H1 (cell line): ENCODE results near the gene DPM2. TPM values are rescaled to one million over a fixed set of nuclear protein-coding genes. Genes with fewer than 3 reads are reported as not detected.

ENCODE experiments used
- CTCF ChIA-PET: fragments of 300-600 bp; sonication (Branson Sonifier 250); formaldehyde crosslinking; loops from one replicate; lab custom pipeline; 2021; ENCODE audit not compliant: partially characterized antibody; lab: Charles Lee
- POLR2A ChIA-PET: fragments of 300-600 bp; sonication (Branson Sonifier 250); formaldehyde crosslinking; loops from one replicate; lab custom pipeline; 2021; ENCODE audit warnings: inconsistent platforms; ENCODE audit not compliant: partially characterized antibody; lab: Charles Lee
- DNase-seq, 2 experiments: peaks; one replicate each; pipeline versions ENCODE4 v3.0.0 to v3.0.0-alpha.2; 2010 to 2022; ENCODE audit warnings: low spot score in 2 of 2, low read depth in 1 of 2, mixed read lengths in 1 of 2
- FAIRE-seq: peaks from 2 replicates; lab custom pipeline; 2011; peaks lifted over from hg19 to GRCh38; lab: Jason Lieb, UNC
- H2AFZ ChIP-seq: 2 replicates; pipeline ENCODE4 v1.8.1; 2012; ENCODE audit warnings: low read length, inconsistent platforms
- H2AK5ac ChIP-seq: 2 replicates; pipeline ENCODE4 v1.6.1; 2013; ENCODE audit warnings: low read depth, low read length
- H2BK120ac ChIP-seq: replicated peaks from 2 replicates; pipeline ENCODE3; 2013; ENCODE audit warnings: low read depth, low read length, inconsistent platforms
- H2BK12ac ChIP-seq: 2 replicates; pipeline ENCODE4 v1.6.1; 2013; ENCODE audit warnings: low read depth, low read length
- H2BK15ac ChIP-seq: 2 replicates; pipeline ENCODE4 v1.6.1; 2013; ENCODE audit warnings: low read length
- H2BK20ac ChIP-seq: 2 replicates; pipeline ENCODE4 v1.6.1; 2013; ENCODE audit warnings: low read length
- H2BK5ac ChIP-seq: 2 replicates; pipeline ENCODE4 v1.6.1; 2013; ENCODE audit warnings: low read depth, low read length
- H3K14ac ChIP-seq: 2 replicates; pipeline ENCODE4 v1.6.1; 2013; ENCODE audit warnings: inconsistent platforms; ENCODE audit not compliant: insufficient read length
- H3K18ac ChIP-seq: 2 replicates; pipeline ENCODE4 v1.6.1; 2013; ENCODE audit warnings: low read length; ENCODE audit errors: extremely low read depth
- H3K23ac ChIP-seq: 2 replicates; pipeline ENCODE4 v1.6.1; 2013; ENCODE audit warnings: inconsistent platforms; ENCODE audit not compliant: insufficient read length
- H3K23me2 ChIP-seq: 2 replicates; pipeline ENCODE4 v1.6.1; 2013; ENCODE audit warnings: low read depth, low read length
- H3K27ac ChIP-seq: 2 replicates; pipeline ENCODE4 v1.6.1; 2011; ENCODE audit warnings: low read depth, low read length, inconsistent platforms
- H3K27me3 ChIP-seq, 4 experiments: replicated peaks in 1 of 4; 1 replicate in 1 of 4; 2 replicates in 3 of 4; pipeline versions ENCODE4 v1.6.1 to v1.8.1; 2011 to 2013; ENCODE audit warnings: low read length in 3 of 4, mild to moderate bottlenecking in 3 of 4, inconsistent platforms in 2 of 4, mixed read lengths in 2 of 4, moderate library complexity in 1 of 4; ENCODE audit not compliant: control insufficient read depth in 3 of 4, insufficient read depth in 3 of 4; ENCODE audit errors: extremely low read depth in 1 of 4
- H3K36me3 ChIP-seq, 4 experiments: 2 replicates each; pipeline versions ENCODE4 v1.6.1 to v1.8.1; 2011 to 2013; ENCODE audit warnings: mild to moderate bottlenecking in 4 of 4, low read length in 3 of 4, moderate library complexity in 2 of 4, control low read depth in 1 of 4, inconsistent platforms in 1 of 4; ENCODE audit not compliant: insufficient read depth in 4 of 4, control insufficient read depth in 2 of 4
- H3K4ac ChIP-seq: replicated peaks from 2 replicates; pipeline ENCODE3; 2013; ENCODE audit warnings: low read length, low read depth, mixed read lengths, inconsistent platforms; ENCODE audit not compliant: insufficient read length
- H3K4me1 ChIP-seq, 4 experiments: replicated peaks in 1 of 4; 1 replicate in 1 of 4; 2 replicates in 3 of 4; pipeline versions ENCODE4 v1.6.1 to v1.8.1; 2011 to 2013; ENCODE audit warnings: low read length in 3 of 4, inconsistent platforms in 2 of 4, mixed read lengths in 1 of 4; ENCODE audit not compliant: insufficient read depth in 4 of 4, control insufficient read depth in 3 of 4
- H3K4me2 ChIP-seq, 2 experiments: 2 replicates each; pipeline versions ENCODE4 v1.6.1 to v1.8.1; 2011 to 2013; ENCODE audit warnings: low read depth in 2 of 2, low read length in 2 of 2, control low read depth in 1 of 2, inconsistent platforms in 1 of 2, mild to moderate bottlenecking in 1 of 2; ENCODE audit not compliant: insufficient read depth in 1 of 2
- H3K4me3 ChIP-seq, 4 experiments: fragments of 200-600, 300-600 bp in 1 of 4; sonication (generic), shearing (Covaris generic), sonication (Bioruptor Twin) in 1 of 4; 2 replicates each; pipeline versions ENCODE4 v1.5.1 to v1.8.1; 2011 to 2016; ENCODE audit warnings: low read length in 4 of 4, low read depth in 3 of 4, control low read depth in 2 of 4, inconsistent platforms in 2 of 4, mild to moderate bottlenecking in 2 of 4, mixed read lengths in 1 of 4, moderate library complexity in 1 of 4; ENCODE audit not compliant: insufficient read depth in 2 of 4; ENCODE audit errors: extremely low read depth in 1 of 4
- H3K56ac ChIP-seq: replicated peaks from 2 replicates; pipeline ENCODE3; 2013; ENCODE audit warnings: low read depth, mild to moderate bottlenecking, mixed read lengths, low read length, inconsistent platforms; ENCODE audit not compliant: insufficient read length
- H3K79me1 ChIP-seq: 2 replicates; pipeline ENCODE4 v1.6.1; 2013; ENCODE audit warnings: low read depth, low read length, control low read depth
- H3K79me2 ChIP-seq, 2 experiments: 2 replicates each; pipeline versions ENCODE4 v1.6.1 to v1.8.1; 2012 to 2013; ENCODE audit warnings: low read length in 2 of 2, mild to moderate bottlenecking in 2 of 2, inconsistent platforms in 1 of 2; ENCODE audit not compliant: insufficient read depth in 2 of 2, control insufficient read depth in 1 of 2
- H3K9ac ChIP-seq, 4 experiments: replicated peaks in 1 of 4; 1 replicate in 1 of 4; 2 replicates in 3 of 4; pipeline versions ENCODE4 v1.6.1 to v1.8.1; 2011 to 2013; ENCODE audit warnings: low read depth in 3 of 4, low read length in 3 of 4, control low read depth in 2 of 4, mild to moderate bottlenecking in 2 of 4, moderate library complexity in 2 of 4, inconsistent platforms in 1 of 4; ENCODE audit errors: extremely low read depth in 1 of 4
- H3K9me3 ChIP-seq, 2 experiments: 2 replicates each; pipeline versions ENCODE4 v1.6.1 to v1.8.1; 2012 to 2013; ENCODE audit warnings: mild to moderate bottlenecking in 2 of 2, moderate library complexity in 2 of 2, control low read depth in 1 of 2, inconsistent platforms in 1 of 2, low read depth in 1 of 2, low read length in 1 of 2, mixed read lengths in 1 of 2; ENCODE audit not compliant: insufficient read depth in 2 of 2
- H4K20me1 ChIP-seq, 2 experiments: replicated peaks in 1 of 2; 2 replicates each; pipeline versions ENCODE3 to v1.8.1; 2011 to 2013; ENCODE audit warnings: inconsistent platforms in 2 of 2, low read length in 2 of 2, mild to moderate bottlenecking in 1 of 2; ENCODE audit not compliant: insufficient read depth in 2 of 2, control insufficient read depth in 1 of 2
- H4K5ac ChIP-seq: 2 replicates; pipeline ENCODE4 v1.6.1; 2013; ENCODE audit warnings: low read length, low read depth, mixed read lengths, inconsistent platforms; ENCODE audit not compliant: insufficient read length
- H4K8ac ChIP-seq: 2 replicates; pipeline ENCODE4 v1.8.0; 2013; ENCODE audit warnings: mild to moderate bottlenecking, moderate library complexity, low read length, inconsistent platforms; ENCODE audit not compliant: insufficient read depth; ENCODE audit errors: extremely low read depth
- H4K91ac ChIP-seq: replicated peaks from 2 replicates; pipeline ENCODE3; 2013; ENCODE audit warnings: low read length, mixed read lengths, inconsistent platforms; ENCODE audit not compliant: insufficient read length
- BACH1 ChIP-seq: IDR thresholded peaks from 2 replicates; pipeline ENCODE4 v1.6.1; 2012; ENCODE audit warnings: low read length, improper control_type of control experiment
- BCL11A ChIP-seq, 2 experiments: IDR thresholded peaks; one replicate each; pipeline ENCODE4 v1.6.1; 2011; ENCODE audit warnings: low read depth in 2 of 2, low read length in 2 of 2, mild to moderate bottlenecking in 2 of 2
- CEBPB ChIP-seq: IDR thresholded peaks from 2 replicates; pipeline ENCODE4 v1.6.1; 2012; ENCODE audit warnings: low read depth, low read length
- GTF2F1 ChIP-seq: IDR thresholded peaks from 2 replicates; pipeline ENCODE4 v1.6.1; 2012; ENCODE audit warnings: low read depth, low read length, improper control_type of control experiment, borderline replicate concordance
- KDM1A ChIP-seq: fragments of 200-600, 300-600 bp; sonication (generic); IDR thresholded peaks from 2 replicates; pipeline ENCODE4 v1.7.1; 2016; ENCODE audit warnings: mild to moderate bottlenecking, low read length, borderline replicate concordance
- SP1 ChIP-seq: IDR thresholded peaks from 2 replicates; pipeline ENCODE4 v1.6.1; 2011; ENCODE audit warnings: low read depth, low read length
- SP4 ChIP-seq: IDR thresholded peaks from 2 replicates; pipeline ENCODE4 v1.6.1; 2012; ENCODE audit warnings: low read length, inconsistent platforms
- ZNF274 ChIP-seq: IDR thresholded peaks from 2 replicates; pipeline ENCODE4 v1.7.0; 2012; ENCODE audit warnings: low read length, borderline replicate concordance; ENCODE audit errors: extremely low read depth
- WGBS, 2 experiments: shearing (Covaris generic) in 1 of 2; methylation state at CpG; one replicate each; pipeline versions ENCODE4 v1.1.6 to v1.1.7; 2013 to 2015; ENCODE audit warnings: low lambda C conversion rate in 2 of 2, mixed read lengths in 2 of 2, inconsistent platforms in 1 of 2, low coverage in 1 of 2, missing lambda C conversion rate in 1 of 2; ENCODE audit not compliant: insufficient replicate concordance in 2 of 2, insufficient coverage in 1 of 2, insufficient read length in 1 of 2; ENCODE audit errors: extremely low coverage in 1 of 2, missing lambda C conversion rate in 1 of 2; 5-methylcytosine and 5-hydroxymethylcytosine counted together
- polyA plus RNA-seq, 7 experiments: library from polyadenylated mRNA; depleted of rRNA in 3 of 7; stranded (reverse) in 5 of 7; unstranded in 2 of 7; fragments of >200 nt in 5 of 7; fragments of 200-250 nt in 2 of 7; gene quantifications; 1 replicate in 5 of 7; 2 replicates in 1 of 7; 4 replicates in 1 of 7; pipeline versions ENCODE4 v1.2.1 to v1.2.3, GENCODE V29; 2011 to 2013; ENCODE audit warnings: missing spikeins in 2 of 7, mixed read lengths in 2 of 7
- total RNA-seq: library from RNA; stranded (reverse); fragmentation: NEBNext Ultra II Directional; extraction: Animal tissue kit (Norgen Biotek cat#: 25700); gene quantifications from 2 replicates; pipeline ENCODE4 v1.2.1, GENCODE V29; 2021
- TF ChIP-seq, protein P1 (sequence below): IDR thresholded peaks from 2 replicates; pipeline ENCODE4 v1.6.1; 2011; ENCODE audit warnings: low read depth, mild to moderate bottlenecking, low read length; ENCODE audit not compliant: insufficient read depth

DPM2 gene
- total and polyA plus RNA-seq, 2 of the 8 experiments (the other 6 are each of a cell fraction or from before 2014, with no cell fraction given), result 45.4 to 95.4 TPM

- no peaks in the 10 kb centered on the region for H3K23me2 ChIP-seq
- H2BK5ac ChIP-seq, result no peak overlapping the region
- H3K79me2 ChIP-seq, result peaks cover 5 to 97% of the 10 kb centered on the region in 2 experiments; a peak in 3 of 4 replicates
- H2AFZ ChIP-seq, result no peak overlapping the region
- H3K4me1 ChIP-seq, result peaks cover 0 to 56% (median 30%) of the 10 kb centered on the region in 4 experiments; a peak in 6 of 7 replicates
- no peak overlapping the region for H3K4me2 ChIP-seq
- TF ChIP-seq KDM1A (no peak), BACH1 (no peak), ZNF274 (no peak), SP4 (no peak), SP1 (no peak), GTF2F1 (no peak), CEBPB (no peak), BCL11A (IDR thresholded peaks at IDR 0.05; ENCODE audit: low read depth in 2 of 2, low read length in 2 of 2) (no peak)
- TF ChIP-seq, protein P1, sequence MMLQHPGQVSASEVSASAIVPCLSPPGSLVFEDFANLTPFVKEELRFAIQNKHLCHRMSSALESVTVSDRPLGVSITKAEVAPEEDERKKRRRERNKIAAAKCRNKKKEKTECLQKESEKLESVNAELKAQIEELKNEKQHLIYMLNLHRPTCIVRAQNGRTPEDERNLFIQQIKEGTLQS, result no peak
- WGBS, 2 experiments, result 94% methylated on average over 7 of the region's 9 CpGs; no CpG with 5 or more reads in 1 of the 2 experiments
- H4K91ac ChIP-seq, result no peak overlapping the region
- H3K56ac ChIP-seq, result no peak overlapping the region
- no peak overlapping the region for H2BK20ac ChIP-seq
- no peak overlapping the region for H2BK15ac ChIP-seq
- H3K4ac ChIP-seq, result no peak overlapping the region
- peak overlapping the region; percentile 58 for H4K8ac ChIP-seq
- no peak for DNase-seq
- H4K5ac ChIP-seq, result no peak overlapping the region
- no peak overlapping the region for H3K23ac ChIP-seq
- no peaks in the 10 kb centered on the region for H3K27me3 ChIP-seq
- FAIRE-seq, result no peak
- H2AK5ac ChIP-seq, result no peak overlapping the region
- CTCF ChIA-PET, result interaction anchor here (0.6 to 1.6 kb wide), 3 partner anchors 13 to 183 kb away, joined by 3 read pairs; no protein-coding TSS in a partner anchor
- H3K14ac ChIP-seq, result no peak overlapping the region
- no peak overlapping the region for H3K4me3 ChIP-seq
- no peak overlapping the region for H3K18ac ChIP-seq
- H3K36me3 ChIP-seq, result no peaks in the 10 kb centered on the region
- H2BK120ac ChIP-seq, result no peak overlapping the region
- H3K79me1 ChIP-seq, result peaks cover 33% of the 10 kb centered on the region
- no peak overlapping the region for H3K27ac ChIP-seq
- POLR2A ChIA-PET, result interaction anchor here (1.2 kb wide), 1 partner anchor 10 kb away, joined by 5 read pairs; no protein-coding TSS in a partner anchor
- no peaks in the 10 kb centered on the region for H3K9me3 ChIP-seq
- H3K9ac ChIP-seq, result no peak overlapping the region
- peaks cover 27 to 48% of the 10 kb centered on the region in 2 experiments for H4K20me1 ChIP-seq
- 0 out of 2 replicates have a peak overlapping the region, but pooled peaks have one; percentile 1 for H2BK12ac ChIP-seq
Observed at GRCh38 chr9:127967151-127967809, 29.6 kb upstream of the DPM2 start.
